Measurements from ENCODE around the gene ABCA12. TPM values are rescaled to one million over a fixed set of nuclear protein-coding genes. Genes with fewer than 3 reads are reported as not detected.

The ABCA12 gene
- total RNA-seq, 1 experiment from 2014 or later: 1.8 TPM

DNA sequence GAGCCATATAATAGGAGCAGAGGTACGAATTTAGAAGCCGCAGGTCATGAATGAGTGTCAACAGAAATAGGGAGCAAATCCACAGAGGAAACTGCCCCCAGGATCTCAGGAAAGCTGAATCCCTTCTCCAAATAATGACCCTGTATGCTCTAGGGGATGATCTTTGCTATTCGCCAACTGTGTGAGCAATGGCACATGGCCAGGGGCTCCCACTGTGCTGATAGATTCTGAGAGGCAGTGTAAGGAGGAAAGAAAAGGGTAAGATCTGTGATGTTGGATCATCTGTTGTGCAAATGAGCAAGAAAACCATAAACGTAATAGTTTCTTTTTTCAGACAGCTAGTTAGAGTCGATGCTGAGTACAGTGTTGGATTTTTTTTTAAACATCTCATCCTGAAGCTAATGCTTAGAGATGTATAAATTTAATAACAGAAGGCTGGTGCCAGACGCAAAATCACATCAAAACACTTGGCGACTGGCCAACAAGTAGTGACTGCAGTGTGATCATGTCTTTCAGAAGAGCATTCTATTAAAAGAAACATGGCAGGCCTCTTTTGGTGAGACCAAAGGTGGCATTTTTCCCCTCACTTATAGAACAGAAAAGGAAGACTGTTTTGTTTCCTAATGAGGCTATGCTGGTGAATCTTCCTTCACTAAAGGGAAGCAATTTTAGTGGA is 77.4 kb downstream of the ABCA12 start:
- in situ Hi-C loops (cut with HindIII; ENCODE audit: low pct_unique_long_range_greater_than_20kb, low sequenced_read_pairs): no loop called here
- no peak for DNase-seq (ENCODE audit: low read depth)

DNA sequence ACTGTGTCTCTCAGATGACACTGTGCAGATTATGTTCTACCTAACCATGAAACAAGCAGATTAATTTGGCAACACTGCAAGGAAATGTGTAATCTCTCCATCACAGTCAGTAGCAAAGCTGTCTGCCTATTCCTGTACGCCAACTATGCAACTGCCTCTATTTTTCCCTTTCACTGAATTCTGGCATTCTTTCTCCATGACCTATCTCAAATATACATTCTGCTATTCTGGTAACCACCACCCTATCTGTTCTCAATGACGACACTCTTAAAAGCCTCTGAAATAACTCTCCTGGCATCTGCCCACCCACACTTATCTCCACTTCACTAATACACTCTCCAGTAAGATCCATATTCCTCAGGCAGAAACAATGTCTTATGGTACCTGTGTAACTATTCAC is 78.7 kb downstream of the ABCA12 start:
- in situ Hi-C loops (cut with HindIII; ENCODE audit: low pct_unique_long_range_greater_than_20kb, low sequenced_read_pairs): no loop called here
- DNase-seq (ENCODE audit: low read depth): no peak

DNA sequence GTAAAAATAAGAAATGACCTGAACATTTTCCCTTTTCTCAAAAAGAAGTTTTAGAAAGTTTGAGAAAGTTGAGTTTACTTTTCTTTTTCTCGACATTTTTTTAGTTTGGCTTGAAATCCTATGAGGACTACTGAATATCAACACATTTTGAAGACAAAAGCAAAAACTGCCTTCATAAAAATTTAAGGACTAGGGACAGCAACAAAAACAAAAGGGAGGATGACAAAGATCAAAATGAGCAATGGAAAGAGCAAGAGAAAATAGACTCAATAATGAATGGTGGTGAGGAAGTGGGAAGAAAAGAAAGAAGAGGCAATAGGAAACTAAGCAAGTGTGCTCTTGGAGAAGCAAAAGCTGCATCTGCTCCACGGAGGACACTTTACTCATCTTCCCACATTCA is 82.5 kb downstream of the ABCA12 start:
- in situ Hi-C loops (cut with HindIII; ENCODE audit: low pct_unique_long_range_greater_than_20kb, low sequenced_read_pairs): no loop called here
- DNase-seq (ENCODE audit: low read depth): no peak

DNA sequence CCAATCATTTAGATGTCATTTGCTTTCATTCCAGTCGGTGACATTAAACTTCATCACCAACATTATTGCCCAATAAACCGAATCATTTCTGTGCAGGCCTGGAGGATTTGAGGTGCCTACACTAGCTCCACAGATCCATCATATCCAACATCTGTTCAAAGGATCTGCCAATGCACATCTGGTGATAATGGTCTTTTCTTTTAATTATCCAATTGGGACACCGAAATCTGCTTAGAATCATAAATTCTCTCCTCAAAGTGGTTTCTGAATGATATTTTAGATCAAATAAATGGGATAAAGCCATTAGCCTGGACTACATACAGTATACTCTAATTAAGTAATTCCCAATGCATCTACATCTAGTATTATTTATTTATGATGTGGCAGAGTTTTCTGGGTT is 85.6 kb downstream of the ABCA12 start:
- no peak for DNase-seq (ENCODE audit: low read depth)
- in situ Hi-C loops (cut with HindIII; ENCODE audit: low pct_unique_long_range_greater_than_20kb, low sequenced_read_pairs): no loop called here

DNA sequence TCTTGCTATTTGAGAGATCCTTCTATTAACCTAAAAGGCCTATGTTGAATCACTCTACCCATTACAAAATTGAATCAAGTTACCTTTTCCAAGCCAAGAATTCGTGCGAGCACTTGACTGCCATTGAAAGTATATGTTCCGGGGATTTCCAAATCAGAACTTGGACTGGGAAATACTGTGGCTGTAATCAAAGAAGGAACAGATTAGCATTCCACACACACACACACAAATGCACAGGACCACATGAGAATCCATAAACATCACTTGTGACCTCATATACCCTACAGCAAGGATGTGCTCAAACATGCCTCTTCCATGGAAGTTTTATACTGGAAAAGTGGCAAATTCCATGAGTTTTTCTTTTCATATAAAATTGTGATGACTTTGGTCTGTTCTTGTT is 86.0 kb downstream of the ABCA12 start:
- DNase-seq (ENCODE audit: low read depth): no peak
- in situ Hi-C loops (cut with HindIII; ENCODE audit: low pct_unique_long_range_greater_than_20kb, low sequenced_read_pairs): no loop called here

DNA sequence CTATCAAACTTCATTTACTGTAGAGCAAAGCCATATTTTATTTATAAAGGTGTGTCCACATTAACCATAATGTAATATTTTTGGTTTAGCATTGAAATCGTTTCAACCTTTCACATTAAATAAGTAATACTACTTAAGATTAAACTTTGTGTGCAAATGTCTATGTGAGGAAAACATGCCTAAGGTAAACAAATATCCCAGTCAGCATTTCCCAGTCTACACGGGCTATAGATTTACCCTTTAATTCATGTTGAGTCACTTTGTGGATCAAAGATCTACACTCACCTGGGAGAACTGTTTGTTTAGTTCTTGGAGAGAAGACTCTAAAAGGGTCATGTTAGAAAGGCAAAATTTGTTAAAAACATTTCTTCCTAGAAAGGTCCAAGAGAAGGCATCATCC is 89.1 kb downstream of the ABCA12 start:
- no peak for DNase-seq (ENCODE audit: low read depth)
- in situ Hi-C loops (cut with HindIII; ENCODE audit: low pct_unique_long_range_greater_than_20kb, low sequenced_read_pairs): no loop called here

DNA sequence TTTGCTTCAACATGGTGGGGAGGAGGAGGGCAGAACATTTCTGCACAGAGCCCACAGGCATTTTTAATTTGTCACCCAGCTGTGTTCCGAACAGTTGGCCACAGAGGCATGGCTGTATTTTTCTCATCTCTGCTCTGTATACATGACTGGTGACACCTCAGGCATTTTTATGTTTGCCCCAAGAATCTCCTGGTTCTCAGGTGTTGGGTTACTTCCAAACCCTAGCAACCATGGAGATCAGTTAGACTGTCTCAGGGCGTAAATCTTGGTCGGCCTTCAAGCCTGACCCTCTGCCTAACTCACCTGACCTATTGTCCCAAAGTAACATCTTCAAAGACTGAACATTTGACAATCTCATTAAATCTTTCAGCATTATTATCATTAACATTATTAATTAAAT is 100.0 kb downstream of the ABCA12 start:
- DNase-seq (ENCODE audit: low read depth): no peak
- in situ Hi-C loops (cut with HindIII; ENCODE audit: low pct_unique_long_range_greater_than_20kb, low sequenced_read_pairs): no loop called here

DNA sequence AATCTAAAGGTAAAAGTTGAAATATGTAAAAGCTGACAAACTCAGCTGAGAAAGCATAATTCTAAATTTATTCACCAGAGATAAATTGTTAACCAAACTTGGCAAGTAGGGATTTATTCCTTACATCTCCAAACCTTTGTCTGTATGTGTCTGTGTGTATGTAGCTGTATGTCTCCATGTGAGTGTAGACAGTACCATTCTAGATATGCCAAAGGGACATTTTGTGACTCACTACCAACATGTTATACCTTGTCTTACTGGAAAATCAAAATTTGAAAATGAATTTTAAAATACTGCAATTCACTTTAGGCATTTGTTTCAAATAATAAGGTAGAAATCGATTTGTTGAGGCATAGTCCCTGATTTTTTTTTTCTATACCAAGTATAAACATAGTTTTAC is 102.1 kb downstream of the ABCA12 start:
- DNase-seq (ENCODE audit: low read depth): no peak
- in situ Hi-C loops (cut with HindIII; ENCODE audit: low pct_unique_long_range_greater_than_20kb, low sequenced_read_pairs): no loop called here

DNA sequence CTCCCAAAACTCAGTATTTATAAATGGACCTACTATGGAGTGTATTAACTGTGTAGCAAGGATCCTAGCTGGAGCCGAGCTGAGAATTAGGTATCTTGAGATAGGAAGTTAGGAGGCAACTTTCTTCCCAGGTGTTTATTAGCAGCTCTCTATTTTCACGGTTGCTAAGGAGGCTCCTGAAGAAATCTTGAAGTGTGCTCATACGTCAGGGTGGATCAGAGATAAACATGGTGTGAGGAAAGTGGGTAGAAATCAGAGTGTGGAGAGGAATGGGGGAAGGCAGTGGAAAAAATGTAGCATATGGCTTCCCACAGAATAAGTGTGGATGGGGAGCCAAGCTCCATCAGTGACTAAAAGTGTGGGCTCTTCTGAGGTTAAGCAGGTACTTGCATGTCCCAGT is 104.3 kb downstream of the ABCA12 start:
- in situ Hi-C loops (cut with HindIII; ENCODE audit: low pct_unique_long_range_greater_than_20kb, low sequenced_read_pairs): no loop called here
- no peak for DNase-seq (ENCODE audit: low read depth)

DNA sequence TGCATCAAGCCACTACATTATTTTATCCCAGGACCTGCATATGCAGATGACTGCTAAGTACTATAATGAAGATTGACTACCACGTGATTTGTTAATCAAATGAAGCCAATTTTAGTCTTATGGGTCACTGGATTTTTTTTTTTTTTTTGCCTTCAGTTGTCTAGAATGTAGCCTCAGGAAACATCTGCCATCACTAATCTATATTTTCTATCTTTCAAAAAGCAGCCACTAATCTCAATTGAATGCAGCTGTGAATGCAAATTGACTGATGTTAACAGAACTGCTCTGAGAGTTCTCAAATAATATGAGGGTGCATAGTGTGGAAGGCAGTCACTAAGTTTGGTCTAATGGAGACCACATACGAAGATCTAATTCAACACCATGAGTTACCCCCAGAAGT is 106.3 kb downstream of the ABCA12 start:
- DNase-seq (ENCODE audit: low read depth): no peak
- in situ Hi-C loops (cut with HindIII; ENCODE audit: low pct_unique_long_range_greater_than_20kb, low sequenced_read_pairs): no loop called here

DNA sequence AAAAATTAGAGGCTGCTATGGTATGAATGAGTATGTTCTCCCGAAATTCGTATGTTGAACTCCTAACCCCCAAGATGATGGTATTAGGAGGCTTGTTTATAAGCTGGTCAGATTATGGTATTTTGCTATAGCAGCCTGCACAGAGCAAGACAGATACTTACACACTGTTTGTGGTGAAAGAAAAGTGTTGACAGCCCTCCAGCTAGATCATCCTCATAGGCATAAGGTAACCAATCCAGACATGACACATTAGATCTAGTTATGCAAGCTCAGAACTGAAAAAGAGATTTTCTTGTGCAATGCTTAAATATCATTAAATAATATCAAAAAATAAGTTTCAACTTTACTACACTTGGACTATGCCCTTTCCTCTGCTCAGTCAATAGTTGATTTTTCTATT is 107.1 kb downstream of the ABCA12 start:
- in situ Hi-C loops (cut with HindIII; ENCODE audit: low pct_unique_long_range_greater_than_20kb, low sequenced_read_pairs): no loop called here
- DNase-seq (ENCODE audit: low read depth): no peak

DNA sequence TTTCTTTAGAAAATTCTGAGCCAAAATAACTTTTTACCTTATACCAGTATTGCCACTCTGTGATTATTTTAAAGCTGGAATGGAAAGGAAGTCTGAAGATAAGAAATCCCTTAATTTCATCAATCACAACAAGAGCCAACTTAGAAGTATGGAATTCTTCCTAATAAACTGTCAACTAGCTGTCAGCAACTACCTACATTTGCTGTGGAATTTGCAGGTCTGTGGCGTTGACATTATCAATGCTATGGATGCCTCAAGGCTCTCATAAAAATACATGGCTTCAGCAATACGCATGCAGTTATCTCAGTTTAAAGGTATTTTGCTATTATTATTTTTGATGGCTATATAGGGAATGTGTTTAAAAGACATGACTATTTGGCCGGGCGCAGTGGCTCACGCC is 108.5 kb downstream of the ABCA12 start:
- DNase-seq (ENCODE audit: low read depth): no peak
- in situ Hi-C loops (cut with HindIII; ENCODE audit: low pct_unique_long_range_greater_than_20kb, low sequenced_read_pairs): no loop called here

DNA sequence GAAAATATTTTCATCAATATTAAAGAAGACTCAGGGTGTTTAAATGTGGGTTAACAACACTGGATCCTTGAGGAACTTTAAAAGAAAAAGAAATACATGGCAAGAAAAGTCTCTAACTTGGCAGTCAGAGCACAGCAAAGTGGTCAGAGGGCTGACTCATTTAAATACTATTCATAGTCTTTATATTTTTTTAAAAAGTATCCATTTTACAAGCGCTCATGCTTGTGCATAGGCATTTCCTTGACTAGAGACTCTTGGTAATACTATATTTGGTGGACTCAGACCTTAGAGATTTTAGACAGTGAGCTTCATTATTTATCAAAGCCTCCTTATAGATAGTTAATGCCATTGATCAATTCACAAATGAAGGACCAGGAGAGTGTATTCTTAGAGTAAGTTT is 110.2 kb downstream of the ABCA12 start:
- no peak for DNase-seq (ENCODE audit: low read depth)
- in situ Hi-C loops (cut with HindIII; ENCODE audit: low pct_unique_long_range_greater_than_20kb, low sequenced_read_pairs): no loop called here

DNA sequence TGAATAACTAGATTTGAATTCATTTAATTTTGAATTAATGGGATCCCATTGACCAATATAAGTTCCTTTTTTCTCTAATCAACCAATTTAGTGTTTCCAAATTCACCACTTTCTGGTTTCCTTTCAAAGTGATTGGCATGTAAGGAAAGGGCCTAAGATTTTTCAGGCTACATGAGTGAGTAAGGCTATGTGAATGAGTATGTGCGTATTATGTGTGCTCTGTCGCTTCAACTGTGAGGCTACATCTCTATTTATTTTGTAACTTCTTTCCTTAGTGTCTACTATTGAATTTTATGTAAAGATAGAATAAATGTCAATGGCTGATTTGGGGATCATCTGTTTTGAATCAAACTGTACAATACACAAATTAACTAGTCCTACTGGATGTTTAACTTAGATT is 110.6 kb downstream of the ABCA12 start:
- in situ Hi-C loops (cut with HindIII; ENCODE audit: low pct_unique_long_range_greater_than_20kb, low sequenced_read_pairs): no loop called here
- DNase-seq (ENCODE audit: low read depth): no peak

DNA sequence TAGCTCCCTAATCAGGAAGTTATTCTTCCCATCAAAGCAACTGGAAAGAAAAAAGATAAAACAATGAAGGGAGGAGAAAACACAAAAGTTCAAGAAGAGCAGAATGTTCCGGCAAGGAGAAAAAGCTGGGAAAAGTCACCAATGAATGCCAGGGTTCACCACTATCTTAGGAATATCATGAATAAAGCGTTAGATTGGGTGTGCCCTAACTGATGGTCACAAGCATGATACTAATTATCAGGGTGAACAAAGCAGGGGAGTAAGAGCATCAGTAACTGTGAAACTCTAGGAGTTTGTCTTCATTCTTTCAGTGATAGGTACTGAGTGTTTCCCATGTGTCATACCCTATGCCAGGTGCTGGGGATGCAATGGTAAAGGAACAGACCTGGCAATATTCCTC is 115.5 kb downstream of the ABCA12 start:
- in situ Hi-C loops (cut with HindIII; ENCODE audit: low pct_unique_long_range_greater_than_20kb, low sequenced_read_pairs): no loop called here
- DNase-seq (ENCODE audit: low read depth): no peak

DNA sequence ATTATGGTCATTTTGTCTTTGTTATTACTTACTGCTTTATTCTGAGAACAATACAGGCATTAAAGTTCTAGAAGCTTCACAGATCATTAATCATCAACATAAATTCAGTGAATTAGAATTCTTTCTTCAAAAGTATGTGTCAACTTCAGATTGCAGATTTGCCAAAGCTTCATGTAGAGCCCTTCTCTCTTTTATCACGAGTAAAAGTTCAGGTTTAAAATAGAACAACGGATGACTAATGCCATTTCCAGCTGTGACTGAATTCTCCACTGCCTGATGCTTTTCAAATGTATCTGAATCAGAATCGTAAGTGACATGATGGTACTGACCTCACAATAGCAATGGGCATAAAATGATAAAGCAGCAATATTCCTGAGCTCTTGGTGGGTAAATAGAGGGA is 116.0 kb downstream of the ABCA12 start:
- in situ Hi-C loops (cut with HindIII; ENCODE audit: low pct_unique_long_range_greater_than_20kb, low sequenced_read_pairs): no loop called here
- no peak for DNase-seq (ENCODE audit: low read depth)

DNA sequence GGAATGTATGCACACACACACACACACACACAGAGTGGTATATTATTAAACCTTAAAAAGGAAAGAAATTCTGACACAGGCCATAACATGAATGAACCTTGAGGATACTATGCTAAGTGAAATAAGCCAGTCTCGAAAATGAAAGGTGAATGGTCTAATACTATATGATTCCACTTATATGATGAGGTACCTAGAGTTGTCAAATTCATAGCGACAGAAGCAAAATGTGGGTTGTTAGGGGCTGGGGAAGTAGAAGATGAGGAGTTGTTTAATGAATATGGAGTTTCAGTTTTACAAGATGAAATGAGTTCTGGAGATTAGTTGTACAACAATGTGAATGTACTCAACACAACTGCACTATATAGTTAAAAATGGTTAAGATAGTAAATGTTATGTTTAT is 118.1 kb downstream of the ABCA12 start:
- in situ Hi-C loops (cut with HindIII; ENCODE audit: low pct_unique_long_range_greater_than_20kb, low sequenced_read_pairs): no loop called here
- DNase-seq (ENCODE audit: low read depth): no peak

DNA sequence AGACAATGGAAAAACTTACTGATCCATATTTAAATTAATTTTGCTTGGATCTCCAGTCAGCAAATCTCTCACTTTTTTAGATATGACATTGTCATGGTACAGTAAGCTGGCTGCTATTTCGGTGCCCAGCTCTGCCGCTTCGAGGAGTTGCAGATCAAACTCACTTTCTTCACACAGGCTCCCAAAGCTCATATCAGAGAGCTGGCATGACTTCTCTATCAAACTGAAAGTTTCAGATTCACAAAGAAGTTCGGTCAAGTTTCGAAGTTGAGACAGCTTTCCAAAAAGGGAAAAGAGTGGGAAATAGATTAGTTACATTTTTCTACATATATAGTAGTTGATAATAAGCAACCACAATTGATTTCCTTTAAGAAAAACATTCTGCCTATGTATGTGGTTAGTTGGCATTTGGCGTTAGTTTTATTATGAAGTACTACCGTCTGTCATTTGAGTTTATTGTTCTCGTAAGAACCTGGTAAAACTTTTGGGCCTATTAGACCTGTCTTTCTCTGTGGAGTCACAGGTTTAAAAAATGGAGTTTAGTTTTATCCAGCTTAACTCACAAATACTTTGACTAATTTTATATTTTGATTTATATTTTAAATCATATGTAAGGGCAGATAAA is 118.8 kb downstream of the ABCA12 start:
- DNase-seq (ENCODE audit: low read depth): no peak
- in situ Hi-C loops (cut with HindIII; ENCODE audit: low pct_unique_long_range_greater_than_20kb, low sequenced_read_pairs): no loop called here

DNA sequence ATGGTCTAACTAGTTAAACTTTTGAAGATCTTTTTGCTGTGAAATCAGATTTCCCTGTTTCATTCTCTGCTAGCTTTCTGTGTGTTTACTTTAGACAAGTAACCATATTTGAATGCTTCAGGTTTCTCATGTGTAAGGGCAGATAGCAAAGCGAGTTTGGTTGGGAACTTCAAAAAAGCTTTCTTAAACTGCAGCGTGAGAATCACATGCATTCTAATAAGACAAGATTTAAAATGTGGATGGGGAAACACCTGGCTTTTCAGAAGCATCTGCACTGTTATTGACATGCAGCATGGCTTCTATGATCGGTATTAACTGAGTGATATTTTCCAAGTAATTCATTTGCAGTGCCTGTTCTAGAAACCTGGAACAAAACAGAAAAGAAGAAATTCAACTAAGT is 119.3 kb downstream of the ABCA12 start:
- DNase-seq (ENCODE audit: low read depth): no peak
- in situ Hi-C loops (cut with HindIII; ENCODE audit: low pct_unique_long_range_greater_than_20kb, low sequenced_read_pairs): no loop called here

DNA sequence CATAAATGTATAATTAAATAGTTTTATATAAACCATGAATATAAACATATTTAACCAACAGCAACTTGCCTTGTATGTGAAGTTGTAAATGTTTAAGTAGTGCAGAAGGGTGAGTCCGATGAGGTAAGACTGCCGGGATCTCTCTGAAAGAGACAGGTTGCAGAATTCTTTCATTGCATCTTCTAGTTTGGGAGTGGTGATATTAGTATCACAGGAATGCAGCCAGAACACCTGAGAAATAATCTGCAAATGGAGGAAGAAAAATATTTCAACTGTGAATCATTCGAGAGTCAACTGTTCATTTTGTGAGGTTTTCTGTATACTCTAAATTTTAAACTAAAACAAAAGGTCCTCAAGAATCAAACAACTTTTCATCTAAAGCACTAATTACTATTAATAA is 123.0 kb downstream of the ABCA12 start:
- in situ Hi-C loops (cut with HindIII; ENCODE audit: low pct_unique_long_range_greater_than_20kb, low sequenced_read_pairs): no loop called here
- no peak for DNase-seq (ENCODE audit: low read depth)

All from Caki2 (cell line).